IPS-NIHi7 (cell line): ENCODE results near the gene TSPAN32.
"Not testable (repeated sequence)": the region's sequence is repeated elsewhere in the genome, so short reads cannot be mapped to it uniquely, and the experiment has no call there.

Source experiments
- DNase-seq: peaks from one replicate; pipeline ENCODE4 v3.0.0; 2012; ENCODE audit warnings: mixed read lengths; ENCODE audit errors: extremely low spot score

Gene TSPAN32

DNA sequence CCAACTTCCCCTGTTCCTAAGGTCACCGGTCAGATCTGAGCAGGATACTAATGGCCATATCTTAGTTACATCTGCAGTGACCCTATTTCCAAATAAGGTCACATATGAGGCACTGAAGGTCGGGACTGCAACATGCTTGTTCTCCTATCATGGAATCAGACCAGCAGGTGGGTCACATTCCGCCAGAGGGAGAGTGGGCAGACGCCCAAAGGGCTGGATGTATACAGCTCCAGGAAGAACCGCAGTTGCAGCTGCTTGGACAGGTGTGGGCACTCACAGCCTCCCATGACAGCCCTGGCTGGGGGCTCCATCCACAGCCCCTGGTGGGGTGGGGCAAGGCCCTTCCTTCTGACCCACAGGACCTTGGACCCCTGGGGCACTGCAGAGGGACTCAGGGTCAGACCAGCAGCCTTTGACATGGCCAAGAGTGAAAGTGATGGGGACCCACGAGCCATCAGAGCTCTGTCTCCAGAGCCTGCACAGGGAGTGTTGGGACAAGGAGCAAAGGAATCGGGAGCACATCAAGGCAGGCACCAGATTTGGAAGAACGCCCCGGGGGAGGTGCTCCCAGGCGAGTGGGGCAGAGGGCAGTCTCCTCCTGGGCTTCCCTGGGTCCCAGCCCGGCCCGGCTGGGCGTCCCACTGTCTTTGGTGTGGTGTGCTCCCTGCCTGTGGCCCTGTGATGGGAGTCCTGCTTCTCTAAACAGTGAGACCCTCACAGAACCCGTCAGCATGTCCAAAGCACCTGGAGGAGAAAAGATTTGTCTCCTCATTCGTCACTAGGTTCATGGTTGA, 62.0 kb downstream of the TSPAN32 start:
- DNase-seq = no peak

DNA sequence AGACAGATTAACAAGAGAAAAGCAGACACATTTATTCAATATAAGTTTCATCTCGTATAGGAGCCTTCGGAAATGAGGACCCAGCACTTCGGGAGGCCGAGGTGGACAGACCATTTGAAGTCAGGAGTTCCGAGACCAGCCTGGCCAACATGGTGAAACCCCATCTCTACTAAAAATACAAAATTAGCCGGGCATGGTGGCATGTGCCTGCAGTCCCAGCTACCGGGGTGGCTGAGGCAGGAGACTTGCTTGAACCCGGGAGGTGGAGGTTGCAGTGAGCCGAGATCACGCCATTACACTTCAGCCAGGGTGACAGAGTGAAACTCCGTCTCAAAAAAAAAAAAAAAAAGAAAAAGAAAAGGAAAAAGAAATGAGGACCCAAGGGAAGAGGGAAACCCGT, 62.6 kb downstream of the TSPAN32 start:
- DNase-seq = not testable (repeated sequence)

DNA sequence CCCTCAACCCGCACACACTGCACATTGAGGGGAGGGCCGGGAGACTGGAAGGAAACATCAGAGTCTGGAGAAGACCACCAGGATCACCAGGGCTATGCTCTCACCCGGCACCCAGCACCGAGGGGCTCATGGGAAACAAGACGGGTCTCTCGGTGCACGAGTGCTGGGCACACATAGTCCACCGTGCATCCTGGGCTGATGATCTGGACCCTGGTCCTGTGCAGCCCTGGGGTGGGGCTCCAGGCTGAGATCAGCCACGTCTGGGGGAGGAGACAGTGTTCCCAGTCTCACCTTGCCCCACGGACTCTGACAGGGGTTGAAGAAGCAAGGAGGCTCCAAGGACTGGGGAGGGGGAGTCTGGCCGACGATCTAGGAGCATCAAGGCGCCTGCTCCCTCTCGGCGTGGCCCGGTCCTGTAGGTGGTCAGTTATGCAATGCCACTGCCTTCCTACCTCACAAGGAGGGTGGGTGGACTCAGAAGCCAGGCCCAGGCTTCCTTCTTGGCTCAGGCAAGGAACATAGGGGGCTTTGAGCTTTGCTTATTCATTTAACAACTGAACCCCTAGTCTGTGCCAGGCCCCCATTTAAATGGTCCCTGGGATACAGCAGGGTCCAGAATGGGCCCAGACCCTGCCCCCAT, 63.9 kb downstream of the TSPAN32 start:
- no peak for DNase-seq

DNA sequence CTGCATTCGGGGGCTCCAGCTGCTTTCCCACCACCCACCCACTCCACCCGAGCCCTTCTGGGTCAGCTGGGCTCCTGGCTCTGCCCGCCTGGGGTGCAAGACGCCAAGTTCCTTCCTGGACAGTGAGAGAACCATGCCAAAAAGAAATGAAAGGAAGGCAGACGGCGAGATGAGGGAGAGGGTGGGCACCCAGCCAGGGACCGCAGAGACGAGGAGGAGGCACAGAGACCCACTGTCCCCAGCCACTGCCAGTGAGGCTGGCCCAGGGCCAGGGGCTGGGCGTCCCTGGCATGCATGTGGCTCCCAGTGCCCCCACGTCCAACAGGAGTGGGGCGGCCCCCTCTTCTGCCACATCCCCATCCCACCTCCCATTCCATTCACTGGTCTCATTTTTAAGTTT, 64.5 kb downstream of the TSPAN32 start:
- no peak for DNase-seq

DNA sequence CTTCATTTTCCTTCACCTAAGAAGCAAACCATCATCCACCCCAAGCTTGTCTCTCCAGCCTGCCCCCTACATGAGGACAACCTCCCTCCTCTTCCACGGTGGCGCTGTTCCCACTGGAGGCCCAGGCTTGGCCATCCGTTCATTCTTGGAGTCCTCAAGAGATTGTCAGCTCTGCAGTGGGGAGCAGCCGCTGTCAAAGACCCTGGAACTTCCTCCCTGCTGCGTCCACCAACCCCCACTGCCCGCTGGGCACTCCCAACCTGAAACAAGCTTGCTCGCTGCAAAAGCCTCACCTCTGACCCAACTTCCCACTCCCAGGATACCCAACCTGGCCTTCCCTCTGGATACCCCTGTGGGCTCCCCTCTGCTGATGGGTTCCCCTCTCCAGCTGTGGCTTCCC, 64.9 kb downstream of the TSPAN32 start:
- DNase-seq = no peak

DNA sequence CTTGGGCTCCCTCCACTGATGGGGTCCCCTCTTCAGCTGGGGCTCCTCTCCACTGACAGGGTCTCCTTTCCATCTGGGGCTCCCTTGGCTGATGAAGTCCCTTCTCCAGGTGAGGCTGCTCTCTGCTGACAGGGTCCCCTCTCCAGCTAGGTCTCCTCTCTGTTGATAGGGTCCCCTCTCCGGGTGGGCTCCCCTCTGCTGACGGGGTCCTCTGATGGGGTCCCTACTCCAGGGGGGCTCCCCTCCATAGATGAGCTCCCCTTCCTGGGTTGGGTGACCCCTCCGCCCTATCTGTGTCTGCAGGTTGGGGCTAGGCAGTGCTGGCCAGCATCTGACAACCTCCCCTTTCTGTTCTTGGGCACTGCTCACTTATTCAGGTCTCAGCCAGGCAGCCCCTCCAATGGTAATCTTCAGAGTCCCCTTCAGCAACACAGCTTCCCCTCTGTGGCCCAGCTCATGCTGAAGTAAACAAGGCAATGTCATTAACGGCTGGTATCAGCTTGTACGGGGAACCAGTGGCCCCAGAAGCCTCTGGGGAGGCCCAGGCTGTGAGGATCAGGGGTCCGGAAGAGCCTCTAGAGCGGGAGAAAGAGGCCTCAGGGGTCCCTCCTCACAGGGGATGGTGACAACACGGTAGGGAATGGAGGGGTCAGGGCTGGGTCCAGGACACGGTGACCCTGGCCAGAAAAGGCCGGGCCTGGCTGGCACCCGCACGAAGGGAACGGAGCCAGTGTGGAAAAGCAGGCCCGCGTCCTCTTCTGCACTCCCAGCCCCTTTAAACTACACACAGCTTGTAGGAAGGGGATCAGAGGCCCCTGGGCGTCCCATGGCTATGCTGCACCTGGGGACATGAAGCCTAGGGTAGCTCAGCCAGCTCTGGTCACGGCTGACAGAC, 65.7 kb downstream of the TSPAN32 start:
- no peak for DNase-seq
